Keratinocyte (primary cell): ENCODE results near the gene GRM3.

Experiments
- EZH2 ChIP-seq: IDR thresholded peaks from one replicate; pipeline ENCODE4 v1.6.1; 2012; ENCODE audit warnings: inconsistent platforms, mild to moderate bottlenecking, low read length, moderate library complexity
- TF ChIP-seq, protein P1 (sequence below), 3 experiments: IDR thresholded peaks in 1 of 3; conservative IDR thresholded peaks in 1 of 3; optimal IDR thresholded peaks in 1 of 3; 2 replicates in 2 of 3; 3 replicates in 1 of 3; pipeline versions ENCODE3 to v1.5.1; 2011; ENCODE audit warnings: low read length in 3 of 3, mild to moderate bottlenecking in 3 of 3, moderate library complexity in 2 of 3, control low read depth in 1 of 3, inconsistent platforms in 1 of 3; ENCODE audit not compliant: insufficient read depth in 2 of 3; ENCODE audit errors: extremely low read depth in 1 of 3

DNA sequence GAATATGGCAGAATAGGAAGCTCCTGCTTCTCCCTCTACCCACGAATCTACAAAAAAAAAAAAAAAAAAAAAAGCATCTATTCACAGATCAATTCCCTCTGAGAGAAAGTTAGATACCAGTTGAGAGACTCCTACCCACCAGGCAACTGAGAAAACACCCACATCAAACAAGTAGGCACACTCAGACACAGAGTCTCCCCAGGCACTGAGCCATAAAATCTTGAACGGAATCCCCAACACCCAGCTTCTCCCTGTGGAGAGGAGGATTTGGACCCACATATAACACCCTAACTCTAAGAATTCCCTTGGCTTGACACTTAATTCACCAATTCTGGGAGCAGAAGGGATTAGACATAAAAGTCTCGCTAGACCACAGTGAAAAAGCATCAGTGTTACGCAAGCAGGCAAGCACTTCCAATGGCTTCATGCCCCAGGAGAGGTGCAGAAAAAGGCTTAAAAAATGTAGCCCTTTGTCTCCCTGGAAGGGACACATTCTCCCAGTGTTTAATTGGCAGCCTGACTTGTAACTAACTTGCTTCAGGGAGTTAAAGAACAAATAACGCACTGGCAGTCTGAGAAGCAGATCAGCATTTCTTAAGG lies 223.6 kb downstream of the GRM3 start:
- TF ChIP-seq, protein P1, sequence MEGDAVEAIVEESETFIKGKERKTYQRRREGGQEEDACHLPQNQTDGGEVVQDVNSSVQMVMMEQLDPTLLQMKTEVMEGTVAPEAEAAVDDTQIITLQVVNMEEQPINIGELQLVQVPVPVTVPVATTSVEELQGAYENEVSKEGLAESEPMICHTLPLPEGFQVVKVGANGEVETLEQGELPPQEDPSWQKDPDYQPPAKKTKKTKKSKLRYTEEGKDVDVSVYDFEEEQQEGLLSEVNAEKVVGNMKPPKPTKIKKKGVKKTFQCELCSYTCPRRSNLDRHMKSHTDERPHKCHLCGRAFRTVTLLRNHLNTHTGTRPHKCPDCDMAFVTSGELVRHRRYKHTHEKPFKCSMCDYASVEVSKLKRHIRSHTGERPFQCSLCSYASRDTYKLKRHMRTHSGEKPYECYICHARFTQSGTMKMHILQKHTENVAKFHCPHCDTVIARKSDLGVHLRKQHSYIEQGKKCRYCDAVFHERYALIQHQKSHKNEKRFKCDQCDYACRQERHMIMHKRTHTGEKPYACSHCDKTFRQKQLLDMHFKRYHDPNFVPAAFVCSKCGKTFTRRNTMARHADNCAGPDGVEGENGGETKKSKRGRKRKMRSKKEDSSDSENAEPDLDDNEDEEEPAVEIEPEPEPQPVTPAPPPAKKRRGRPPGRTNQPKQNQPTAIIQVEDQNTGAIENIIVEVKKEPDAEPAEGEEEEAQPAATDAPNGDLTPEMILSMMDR (optimal IDR thresholded peaks at IDR 0.05 in 1 of 3, IDR thresholded peaks at IDR 0.05 in 1 of 3, conservative IDR thresholded peaks at IDR 0.05 in 1 of 3; ENCODE audit: extremely low read depth in 1 of 3, insufficient read depth in 2 of 3, low read length in 3 of 3) = no peak
- TF ChIP-seq EZH2 = no peak
